ENCODE results near the gene HADH. TPM values are rescaled to one million over a fixed set of nuclear protein-coding genes. Genes with fewer than 3 reads are reported as not detected.
"Not testable (repeated sequence)": the region's sequence is repeated elsewhere in the genome, so short reads cannot be mapped to it uniquely, and the experiment has no call there.

Gene HADH
- polyA plus RNA-seq: 100 to 1,000 TPM in 2 of 3 donors, 10 to 100 TPM in 1; 62.2 to 297 (median 111) TPM

DNA sequence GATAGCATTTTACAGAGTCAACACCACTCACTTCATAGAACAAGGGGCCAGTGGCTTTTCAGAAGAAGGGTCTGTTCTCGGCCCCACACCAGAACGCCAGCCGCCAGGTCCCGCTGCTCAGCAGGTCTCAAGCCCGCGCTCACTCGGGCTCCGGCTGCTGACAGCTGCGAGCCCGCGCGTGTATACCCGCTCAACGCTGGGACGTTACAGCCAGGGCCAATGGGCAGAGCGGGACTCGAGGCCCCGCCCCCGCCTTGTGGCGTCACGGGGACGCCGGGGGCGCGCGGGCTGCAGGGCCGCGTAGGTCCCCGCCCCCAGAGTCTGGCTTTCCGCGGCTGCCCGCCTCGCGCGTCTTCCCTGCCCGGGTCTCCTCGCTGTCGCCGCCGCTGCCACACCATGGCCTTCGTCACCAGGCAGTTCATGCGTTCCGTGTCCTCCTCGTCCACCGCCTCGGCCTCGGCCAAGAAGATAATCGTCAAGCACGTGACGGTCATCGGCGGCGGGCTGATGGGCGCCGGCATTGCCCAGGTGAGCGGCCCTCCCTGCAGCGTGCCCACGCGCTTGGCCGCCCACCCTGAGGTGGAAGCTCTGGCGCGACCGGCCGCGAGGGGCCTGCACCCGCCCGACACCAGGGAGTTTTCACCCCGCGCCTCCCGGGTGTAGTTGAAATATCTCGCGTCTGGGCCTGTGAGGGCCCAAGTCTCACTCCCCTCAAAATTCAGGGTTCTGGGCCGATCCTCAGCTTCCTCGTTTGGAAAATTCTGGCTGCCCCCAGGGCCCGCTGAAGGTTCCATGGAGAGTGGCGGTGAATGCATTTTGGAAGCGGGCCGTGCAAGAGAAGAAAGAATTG is at the start of gene HADH:
Gene HADH, plus strand, starts transcription at position 353 of the 850 bp plus-strand sequence. Its CDS starts 44 bp downstream, at position 397.
- no peak within 1 kb of the TSS for H3K27ac ChIP-seq (ENCODE audit: low read depth, low read length)
- WGBS, 3 donors: 0 to 1% (median 0%) methylated on average over 71 to 78 of the region's 78 CpGs

DNA sequence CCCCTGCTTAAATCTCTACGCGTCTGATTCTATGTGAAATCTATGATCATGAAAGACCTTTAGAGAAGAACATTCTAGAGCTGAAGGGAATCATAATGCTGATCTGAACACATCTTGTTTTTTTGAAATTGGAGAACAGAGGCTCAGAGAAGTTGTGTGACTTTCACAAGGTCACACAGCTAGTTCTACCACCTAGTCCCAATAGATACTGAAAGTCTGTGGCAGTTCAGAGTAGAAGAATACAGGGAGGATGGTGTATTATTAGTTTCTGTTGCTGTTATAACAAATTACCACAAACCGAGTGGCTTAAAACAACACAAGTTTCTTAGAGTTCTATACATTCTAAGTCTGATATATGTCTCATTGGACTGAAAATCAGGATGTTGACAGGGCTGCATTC is 43.9 kb upstream of the HADH start:
- H3K27ac ChIP-seq (ENCODE audit: low read depth, low read length): no peak overlapping the region
- 94 to 95% (median 95%) methylated on average over 3 of the region's 3 CpGs for WGBS, 3 donors

DNA sequence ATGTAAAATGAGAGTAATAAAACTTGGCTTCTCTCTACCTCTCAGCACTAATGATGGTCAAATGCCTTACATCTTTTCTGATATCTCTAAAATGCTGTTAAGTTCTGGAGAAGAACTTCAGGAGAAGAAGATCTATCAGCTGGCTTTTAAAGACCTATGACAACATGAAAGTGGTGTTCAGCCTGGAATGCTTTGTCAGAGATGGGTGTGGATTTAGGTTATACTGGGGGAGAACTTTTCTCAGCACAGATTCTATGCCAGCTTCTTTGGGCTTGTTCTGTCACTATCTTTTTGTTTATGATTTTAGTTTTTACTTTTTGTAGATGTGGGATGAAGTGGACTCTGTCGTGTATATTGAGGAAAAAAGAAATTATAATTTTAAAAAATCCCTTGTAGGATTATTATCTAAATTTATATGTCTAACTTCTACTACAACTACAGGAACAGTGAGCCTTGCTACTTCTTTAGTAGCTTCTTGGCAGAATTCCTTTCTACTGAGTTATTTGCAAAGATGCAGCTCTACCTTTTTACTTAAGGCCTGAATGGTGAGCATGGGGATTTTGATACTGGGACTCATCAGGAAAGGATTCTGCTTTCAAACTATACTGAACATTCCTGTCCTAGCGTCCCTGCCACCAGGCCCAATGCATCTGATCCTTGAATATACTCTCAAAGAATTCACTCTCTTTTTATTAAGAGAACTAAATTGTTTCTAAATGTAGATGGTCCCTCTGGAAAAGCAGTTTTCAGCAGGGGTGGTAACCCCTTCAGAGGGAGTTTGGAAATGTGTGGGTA is 38.7 kb upstream of the HADH start:
- no peak overlapping the region for H3K27ac ChIP-seq (ENCODE audit: low read depth, low read length)
- 91 to 96% (median 94%) methylated on average over 2 of the region's 2 CpGs for WGBS, 3 donors

DNA sequence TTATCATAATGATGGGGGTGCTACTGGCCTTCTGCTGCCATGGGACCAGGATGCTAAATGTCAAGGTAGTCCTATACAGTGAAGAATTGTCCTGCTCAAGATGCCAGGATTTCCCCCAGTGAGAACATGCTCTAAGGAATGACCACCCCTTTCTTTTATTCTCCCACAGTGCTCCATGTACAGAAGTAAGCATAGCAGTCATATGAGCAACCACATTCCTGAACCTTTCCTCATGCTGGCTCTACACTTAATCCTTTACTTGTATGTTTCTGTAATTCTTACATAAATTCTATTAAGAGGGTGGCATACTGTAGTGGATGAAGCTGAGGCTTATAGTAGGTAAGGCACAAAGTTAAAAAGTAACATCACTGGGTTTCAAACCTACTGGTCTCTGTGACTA is 38.1 kb upstream of the HADH start:
- H3K27ac ChIP-seq (ENCODE audit: low read depth, low read length): no peak overlapping the region

DNA sequence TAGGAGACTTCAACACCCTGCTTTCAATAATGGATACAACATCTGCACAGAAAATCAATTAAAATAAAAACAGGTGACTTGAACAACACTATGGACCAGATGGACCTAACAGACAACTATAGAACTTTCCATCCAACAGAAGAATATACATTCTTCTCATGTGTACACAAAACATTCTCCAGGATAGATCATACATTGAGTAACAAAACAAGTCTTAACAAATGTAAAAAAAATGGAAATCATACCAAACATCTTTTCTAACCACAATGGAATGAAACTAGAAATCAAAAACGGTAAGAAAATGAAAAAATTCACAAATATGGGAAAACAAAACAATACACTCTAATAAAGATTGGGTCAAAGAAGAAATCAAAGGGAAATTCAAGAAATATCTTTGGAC is 33.7 kb upstream of the HADH start:
- 87 to 95% (median 91%) methylated on average over 1 of the region's 1 CpG for WGBS, 3 donors
- no peak overlapping the region for H3K27ac ChIP-seq (ENCODE audit: low read depth, low read length)

DNA sequence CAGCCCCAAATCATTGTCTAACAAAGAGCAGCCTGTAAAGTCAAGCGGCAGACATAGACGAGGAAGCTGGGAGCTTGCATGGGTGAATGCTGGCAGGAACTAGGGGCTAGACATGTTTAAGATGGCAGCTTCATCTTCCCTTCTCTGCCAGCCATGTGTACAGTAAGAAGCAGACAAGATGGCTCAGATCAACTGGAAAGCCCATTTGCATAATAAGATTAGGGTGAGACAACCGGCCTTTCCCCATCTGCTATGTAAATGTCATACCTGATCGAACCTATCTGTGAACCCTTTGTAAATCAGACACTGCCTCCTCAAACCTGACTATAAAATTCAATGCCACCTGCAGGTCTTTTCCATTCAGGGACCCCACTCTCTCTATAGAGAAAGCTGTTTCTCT is 22.8 kb upstream of the HADH start:
- 68 to 79% (median 75%) methylated on average over 4 of the region's 4 CpGs for WGBS, 3 donors
- no peak overlapping the region for H3K27ac ChIP-seq (ENCODE audit: low read depth, low read length)

DNA sequence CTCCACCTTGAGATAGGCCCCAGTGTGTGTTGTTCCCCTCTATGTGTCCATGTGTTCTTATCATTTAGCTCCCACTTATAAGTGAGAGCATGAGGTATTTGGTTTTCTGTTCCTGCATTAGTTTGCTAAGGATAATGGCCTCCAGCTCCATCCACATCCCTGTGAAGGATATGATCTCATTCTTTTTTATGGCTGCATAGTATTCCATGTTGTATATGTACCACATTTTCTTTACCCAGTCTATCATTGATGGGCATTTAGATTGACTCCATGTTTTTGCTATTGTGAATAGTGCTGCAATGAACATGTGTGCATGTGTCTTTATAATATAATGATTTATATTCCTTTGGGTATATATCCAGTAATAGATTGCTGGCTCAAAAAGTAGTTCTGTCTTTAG is 22.2 kb upstream of the HADH start:
- H3K27ac ChIP-seq (ENCODE audit: low read depth, low read length): not testable (repeated sequence)

DNA sequence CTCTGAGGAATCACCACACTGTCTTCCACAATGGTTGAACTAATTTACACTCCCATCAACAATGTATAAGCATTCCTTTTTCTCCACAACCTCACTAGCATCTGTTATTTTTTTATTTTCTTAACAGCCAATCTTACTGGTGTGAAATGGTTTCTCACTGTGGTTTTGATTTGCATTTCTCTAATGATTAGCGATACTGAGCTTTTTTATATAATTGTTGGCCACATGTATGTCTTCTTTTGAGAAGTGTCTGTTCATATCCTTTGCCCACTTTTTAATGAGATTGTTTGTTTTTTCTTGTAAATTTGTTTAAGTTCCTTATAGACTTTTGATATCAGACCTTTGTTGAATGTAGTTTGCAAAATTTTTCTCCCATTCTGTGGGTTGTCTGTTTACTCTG is 21.8 kb upstream of the HADH start:
- not testable (repeated sequence) for H3K27ac ChIP-seq (ENCODE audit: low read depth, low read length)
- WGBS, 3 donors: 91 to 100% (median 95%) methylated on average over 1 of the region's 1 CpG

DNA sequence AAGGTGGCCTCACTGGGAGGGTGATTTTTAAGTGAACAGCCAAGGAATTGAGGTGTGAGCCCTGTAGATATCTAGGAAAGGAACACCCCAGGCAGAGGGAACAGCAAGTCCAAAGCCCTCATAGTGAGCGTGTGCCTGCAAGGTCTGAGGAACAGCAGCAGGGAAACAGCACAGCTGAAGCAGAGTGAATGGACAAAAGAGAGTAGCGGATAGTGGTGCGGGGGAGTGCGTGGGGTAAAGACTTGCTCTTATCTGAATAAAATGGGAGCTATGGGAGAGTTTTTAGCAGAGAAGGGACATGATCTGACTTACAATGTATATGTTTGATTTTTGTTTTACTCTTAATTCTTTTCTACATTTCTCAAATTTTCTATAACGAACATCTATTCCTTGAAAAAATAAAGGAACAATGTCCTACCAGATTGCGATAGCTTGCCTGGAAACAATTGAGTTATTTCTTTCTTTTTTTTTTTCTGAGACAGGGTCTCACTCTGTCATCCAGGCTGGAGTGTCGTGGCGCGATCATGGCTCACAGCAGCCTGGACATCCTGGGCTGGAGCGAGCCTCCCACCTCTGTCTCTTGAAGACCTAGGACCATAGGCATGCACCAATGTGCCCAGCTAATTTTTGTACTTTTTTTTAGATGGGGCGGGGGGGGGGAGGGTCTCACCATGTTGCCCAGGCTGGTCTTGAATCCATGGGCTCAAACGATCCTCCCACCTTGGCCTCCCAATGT is 19.5 kb upstream of the HADH start:
- 92 to 94% (median 93%) methylated on average over 12 of the region's 12 CpGs for WGBS, 3 donors
- H3K27ac ChIP-seq (ENCODE audit: low read depth, low read length): no peak overlapping the region

DNA sequence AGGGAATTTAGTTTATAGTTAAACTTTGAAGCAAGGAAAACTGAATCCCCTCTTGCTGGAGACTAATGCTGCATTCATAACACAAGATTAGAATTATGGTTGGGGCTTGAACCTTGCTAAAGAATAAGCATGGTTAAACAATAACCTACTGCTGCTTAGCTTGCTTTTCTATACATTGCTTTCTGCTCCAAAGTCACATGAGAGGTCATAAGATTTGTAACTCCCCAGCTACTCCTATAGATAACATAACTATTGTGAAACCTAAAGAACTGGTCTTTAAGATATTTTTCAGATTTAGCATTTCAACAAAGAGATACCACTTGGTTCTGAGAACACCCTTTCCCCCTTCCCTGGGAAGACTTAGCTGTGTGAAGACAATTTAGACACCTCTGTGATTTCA is 17.1 kb upstream of the HADH start:
- H3K27ac ChIP-seq (ENCODE audit: low read depth, low read length): no peak overlapping the region

DNA sequence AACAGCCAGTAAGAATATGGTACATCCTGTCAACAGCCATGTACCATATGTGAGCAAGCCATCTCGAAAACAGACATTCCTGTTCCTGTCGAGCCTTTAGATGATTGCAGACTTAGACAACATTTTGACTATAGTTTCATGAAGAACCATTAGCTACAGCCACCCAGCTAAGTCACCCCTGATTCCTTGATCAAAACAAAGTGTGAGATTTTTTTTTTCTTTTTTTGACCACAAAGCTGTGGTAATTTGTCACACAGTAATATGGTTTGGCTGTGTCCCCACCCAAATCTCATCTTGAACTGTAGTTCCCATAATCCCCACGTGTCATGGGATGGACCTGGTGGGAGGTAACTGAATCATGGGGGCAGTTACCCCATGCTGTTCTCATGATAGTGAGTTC is 15.2 kb upstream of the HADH start:
- WGBS, 3 donors: 83 to 89% (median 88%) methylated on average over 3 of the region's 3 CpGs
- H3K27ac ChIP-seq (ENCODE audit: low read depth, low read length): no peak overlapping the region

DNA sequence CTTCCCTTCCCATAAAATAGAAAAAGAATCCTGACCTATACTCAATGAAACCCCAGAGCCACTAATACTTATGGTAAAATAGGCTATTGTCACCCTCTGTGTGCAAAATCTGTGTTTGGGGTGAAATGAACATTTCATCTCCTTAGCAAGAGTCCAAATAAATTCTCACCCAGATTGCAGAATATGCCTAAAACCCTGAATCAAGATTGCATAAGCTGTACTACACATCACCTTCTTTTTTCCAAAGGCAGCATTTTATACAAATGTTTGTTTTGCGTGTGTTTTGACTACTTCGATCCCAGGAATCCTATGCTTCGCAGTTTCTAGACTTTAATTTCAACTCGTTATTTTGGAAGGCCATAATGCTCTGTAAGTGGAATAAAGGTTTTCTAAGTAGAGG is 12.2 kb upstream of the HADH start:
- H3K27ac ChIP-seq (ENCODE audit: low read depth, low read length): no peak overlapping the region
- 80 to 88% (median 86%) methylated on average over 4 of the region's 4 CpGs for WGBS, 3 donors

DNA sequence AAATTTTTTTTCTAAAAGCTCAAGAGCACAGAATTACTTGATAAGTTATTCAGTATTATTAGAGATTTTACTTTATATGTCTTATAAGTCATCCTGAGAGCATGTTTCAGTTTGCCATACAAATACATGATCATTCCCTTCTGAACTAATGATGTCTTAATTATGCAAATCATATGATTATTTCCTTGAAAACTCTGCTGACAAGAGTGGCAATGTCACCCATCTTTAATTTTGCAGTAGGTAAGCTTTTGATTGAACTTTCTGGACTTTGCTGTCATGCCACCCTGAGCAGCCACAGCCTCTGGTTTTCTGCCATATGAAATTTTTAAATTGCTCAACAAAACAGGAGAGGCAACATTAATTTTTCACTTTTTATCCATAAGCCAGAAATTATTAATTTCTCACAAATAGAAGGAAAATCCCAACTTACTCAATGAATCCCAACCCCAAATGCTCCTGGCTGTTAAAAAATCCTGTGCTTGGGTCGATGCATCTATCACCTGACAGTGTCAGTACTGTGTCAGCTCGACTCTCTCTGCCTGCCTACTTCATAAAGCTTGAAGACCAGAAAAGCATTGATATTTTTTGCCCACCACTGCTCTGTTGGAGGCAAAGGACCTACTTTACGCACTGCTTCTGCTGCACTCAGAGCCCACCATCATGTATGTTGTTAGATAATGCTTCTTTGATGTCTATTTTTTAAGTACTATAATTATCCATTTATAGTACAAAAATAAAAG is 11.6 kb upstream of the HADH start:
- 70 to 86% (median 78%) methylated on average over 3 of the region's 3 CpGs for WGBS, 3 donors

DNA sequence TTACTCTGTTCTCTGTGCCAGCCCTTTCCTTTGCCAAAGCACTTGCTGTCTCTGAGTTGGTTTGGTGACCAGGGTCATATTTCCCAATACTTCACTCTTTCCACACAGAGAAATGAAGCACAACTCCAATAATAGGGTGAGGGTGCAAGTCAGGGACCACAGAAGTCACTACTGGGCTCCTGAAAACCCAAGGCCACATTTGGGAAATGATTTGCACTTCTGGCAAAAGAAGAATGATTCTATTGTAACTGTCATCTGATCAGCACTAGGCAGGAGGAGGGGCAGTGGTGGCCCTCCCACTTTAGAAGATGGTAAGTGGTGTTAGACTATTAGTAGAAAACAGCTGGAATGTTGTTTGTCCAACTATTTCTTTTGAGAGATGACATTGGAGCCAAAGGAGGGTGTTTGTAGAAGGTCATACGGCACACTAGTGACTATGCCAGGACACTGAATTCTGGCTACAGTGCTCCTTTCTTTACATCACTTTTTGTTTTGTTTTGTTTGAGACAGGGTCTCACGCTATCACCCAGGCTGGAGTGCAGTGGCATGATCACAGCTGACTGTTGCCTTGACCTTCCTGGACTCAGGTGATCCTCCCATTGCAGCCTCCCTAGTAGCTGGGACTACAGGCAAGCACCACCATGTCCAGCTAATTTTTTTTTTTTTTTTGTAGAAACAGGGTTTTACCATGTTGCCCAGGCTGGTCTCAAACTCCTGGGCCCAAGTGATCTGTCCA is 10.8 kb upstream of the HADH start:
- H3K27ac ChIP-seq (ENCODE audit: low read depth, low read length): no peak overlapping the region

More for the DNA sequence above, 11.6 kb upstream of the HADH start:
- no peak overlapping the region for H3K27ac ChIP-seq (ENCODE audit: low read depth, low read length)

DNA sequence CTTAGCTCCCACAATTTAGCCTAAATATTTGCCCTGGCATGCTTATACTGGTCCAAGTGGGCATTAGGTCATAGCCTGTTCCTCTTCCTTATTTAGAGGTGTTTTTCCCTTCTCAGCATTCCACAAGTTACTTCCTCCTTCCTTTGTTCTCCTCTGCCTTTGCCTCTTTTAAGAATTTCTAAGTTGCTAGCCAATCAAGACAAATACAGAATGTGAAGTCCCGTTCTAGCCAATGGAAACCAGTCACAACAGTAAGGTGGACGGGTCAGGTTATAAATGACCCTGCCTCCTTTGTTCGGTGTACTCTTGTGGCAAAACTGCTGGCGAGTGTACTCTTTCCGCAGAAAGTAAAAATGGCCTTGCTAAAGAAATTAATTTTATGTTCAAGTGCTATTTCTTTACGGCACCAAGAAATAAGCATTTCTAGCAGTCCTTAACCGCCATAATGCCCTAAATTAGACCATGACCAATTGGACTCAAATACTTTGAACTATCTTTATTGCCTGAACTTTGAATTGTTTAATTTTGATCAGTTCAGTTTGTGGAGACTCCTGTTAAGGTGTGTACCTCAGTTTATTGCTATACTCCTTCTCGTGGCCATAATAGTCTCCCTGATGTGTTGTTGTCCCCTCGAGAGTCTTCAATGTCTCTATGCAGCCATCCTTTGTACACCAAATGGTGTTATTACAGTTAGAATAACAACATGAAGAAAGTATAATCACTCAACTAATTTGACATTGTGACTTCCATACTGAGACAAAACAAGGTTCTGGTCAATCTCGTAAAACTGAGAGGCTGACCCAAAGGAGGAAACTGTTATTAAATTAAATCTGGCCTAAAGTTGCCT is 1.6 kb upstream of the HADH start:
- no peak overlapping the region for H3K27ac ChIP-seq (ENCODE audit: low read depth, low read length)
- 87 to 90% (median 90%) methylated on average over 10 of the region's 10 CpGs for WGBS, 3 donors

More for the DNA sequence above, 10.8 kb upstream of the HADH start:
- WGBS, 3 donors: 81 to 98% (median 94%) methylated on average over 2 of the region's 2 CpGs

DNA sequence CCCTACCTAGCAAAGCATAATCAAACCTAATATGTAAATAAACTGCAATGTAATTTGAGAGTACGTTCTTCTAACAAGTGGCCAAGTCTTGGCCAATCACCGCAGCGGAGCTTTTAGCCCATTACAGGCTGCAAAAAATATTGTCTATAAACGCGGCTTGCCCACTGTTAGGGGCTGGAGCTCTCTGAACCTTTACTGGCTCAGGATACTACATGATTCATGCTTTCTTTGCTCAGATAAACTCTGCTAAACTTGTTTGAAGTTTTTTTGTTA is 990 bp upstream of the HADH start:
- no peak overlapping the region for H3K27ac ChIP-seq (ENCODE audit: low read depth, low read length)
- WGBS, 3 donors: 45 to 81% (median 69%) methylated on average over 5 of the region's 5 CpGs

DNA sequence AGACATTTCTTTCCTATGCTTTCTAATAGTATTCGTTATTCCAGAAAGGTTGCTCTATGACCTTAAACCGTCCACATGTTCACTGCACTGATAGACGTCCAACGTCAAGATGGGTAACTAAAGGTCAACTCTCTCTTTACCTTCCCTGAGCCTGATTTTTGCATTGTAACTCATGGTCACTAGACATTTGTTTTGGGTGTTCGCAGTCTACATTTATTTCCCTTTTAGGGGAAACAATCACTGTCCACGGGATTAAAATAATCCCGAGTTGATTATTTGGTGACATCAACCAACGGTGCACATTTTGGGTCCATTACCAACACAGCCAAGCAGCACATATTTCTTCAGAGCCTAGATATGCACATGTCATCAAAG is 540 bp upstream of the HADH start:
- 4 to 9% (median 9%) methylated on average over 8 of the region's 8 CpGs for WGBS, 3 donors
- no peak overlapping the region for H3K27ac ChIP-seq (ENCODE audit: low read depth, low read length)
